ENCODE results near the gene NF1.
"Not testable (repeated sequence)": the region's sequence is repeated elsewhere in the genome, so short reads cannot be mapped to it uniquely, and the experiment has no call there.

The NF1 gene

GRCh38 chr17:31089471-31089870 lies 5.3 kb upstream of the NF1 start:
- Histone ChIP-seq H3K4me3 (ENCODE audit: low read depth, low read length) (no peak overlapping the region), H3K27me3 (ENCODE audit: control insufficient read depth, insufficient read depth, low read length) (no peaks in the 10 kb centered on the region), H3K9ac (ENCODE audit: low read depth, low read length) (no peak overlapping the region), H3K36me3 (ENCODE audit: control insufficient read depth, insufficient read depth, low read length) (no peaks in the 10 kb centered on the region), H3K9me3 (ENCODE audit: control insufficient read depth, insufficient read depth, low read length) (no peaks in the 10 kb centered on the region), H3K4me1 (ENCODE audit: control insufficient read depth, insufficient read depth, low read length) (peaks cover 4% of the 10 kb centered on the region)

- H3K4me1 ChIP-seq (ENCODE audit: control insufficient read depth, insufficient read depth, low read length); H3K4me3 ChIP-seq (ENCODE audit: low read depth, low read length); H3K9me3 ChIP-seq (ENCODE audit: control insufficient read depth, insufficient read depth, low read length); H3K9ac ChIP-seq (ENCODE audit: low read depth, low read length); H3K36me3 ChIP-seq (ENCODE audit: control insufficient read depth, insufficient read depth, low read length); H3K27me3 ChIP-seq (ENCODE audit: control insufficient read depth, insufficient read depth, low read length): not testable (repeated sequence)
Measured at GRCh38 chr17:31090650-31091049, 4.1 kb upstream of the NF1 start.

GRCh38 chr17:31092475-31093064 lies 2.2 kb upstream of the NF1 start:
- Histone ChIP-seq H3K27me3 (ENCODE audit: control insufficient read depth, insufficient read depth, low read length) (no peaks in the 10 kb centered on the region), H3K9me3 (ENCODE audit: control insufficient read depth, insufficient read depth, low read length) (no peaks in the 10 kb centered on the region), H3K4me1 (ENCODE audit: control insufficient read depth, insufficient read depth, low read length) (peaks cover 4% of the 10 kb centered on the region), H3K36me3 (ENCODE audit: control insufficient read depth, insufficient read depth, low read length) (no peaks in the 10 kb centered on the region), H3K9ac (ENCODE audit: low read depth, low read length) (no peak overlapping the region), H3K4me3 (ENCODE audit: low read depth, low read length) (no peak overlapping the region)

GRCh38 chr17:31093866-31094599 lies 744 bp upstream of the NF1 start:
- H3K4me3 ChIP-seq (ENCODE audit: low read depth, low read length), result peak overlapping the region; percentile 64
- no peak overlapping the region for H3K9ac ChIP-seq (ENCODE audit: low read depth, low read length)
- no peaks in the 10 kb centered on the region for H3K36me3 ChIP-seq (ENCODE audit: control insufficient read depth, insufficient read depth, low read length)
- no peaks in the 10 kb centered on the region for H3K27me3 ChIP-seq (ENCODE audit: control insufficient read depth, insufficient read depth, low read length)
- peaks cover 4% of the 10 kb centered on the region for H3K4me1 ChIP-seq (ENCODE audit: control insufficient read depth, insufficient read depth, low read length)
- H3K9me3 ChIP-seq (ENCODE audit: control insufficient read depth, insufficient read depth, low read length), result no peaks in the 10 kb centered on the region

GRCh38 chr17:31095236-31096105 lies 694 bp downstream of the NF1 start:
- H3K4me3 ChIP-seq (ENCODE audit: low read depth, low read length), result peak overlapping the region; percentile 64
- no peaks in the 10 kb centered on the region for H3K36me3 ChIP-seq (ENCODE audit: control insufficient read depth, insufficient read depth, low read length)
- H3K9me3 ChIP-seq (ENCODE audit: control insufficient read depth, insufficient read depth, low read length), result no peaks in the 10 kb centered on the region
- H3K9ac ChIP-seq (ENCODE audit: low read depth, low read length), result peak overlapping the region; percentile 37
- H3K27me3 ChIP-seq (ENCODE audit: control insufficient read depth, insufficient read depth, low read length), result no peaks in the 10 kb centered on the region
- peaks cover 4% of the 10 kb centered on the region for H3K4me1 ChIP-seq (ENCODE audit: control insufficient read depth, insufficient read depth, low read length)

GRCh38 chr17:31096106-31096436 lies 1.3 kb downstream of the NF1 start:
- Histone ChIP-seq H3K27me3 (ENCODE audit: control insufficient read depth, insufficient read depth, low read length) (no peaks in the 10 kb centered on the region), H3K4me3 (ENCODE audit: low read depth, low read length) (peak overlapping the region; percentile 64), H3K36me3 (ENCODE audit: control insufficient read depth, insufficient read depth, low read length) (no peaks in the 10 kb centered on the region), H3K4me1 (ENCODE audit: control insufficient read depth, insufficient read depth, low read length) (peaks cover 8% of the 10 kb centered on the region), H3K9ac (ENCODE audit: low read depth, low read length) (peak overlapping the region; percentile 8), H3K9me3 (ENCODE audit: control insufficient read depth, insufficient read depth, low read length) (no peaks in the 10 kb centered on the region)

- Histone ChIP-seq H3K27me3 (ENCODE audit: control insufficient read depth, insufficient read depth, low read length) (no peaks in the 10 kb centered on the region), H3K9me3 (ENCODE audit: control insufficient read depth, insufficient read depth, low read length) (no peaks in the 10 kb centered on the region), H3K4me3 (ENCODE audit: low read depth, low read length) (no peak overlapping the region), H3K4me1 (ENCODE audit: control insufficient read depth, insufficient read depth, low read length) (peaks cover 6% of the 10 kb centered on the region), H3K9ac (ENCODE audit: low read depth, low read length) (no peak overlapping the region), H3K36me3 (ENCODE audit: control insufficient read depth, insufficient read depth, low read length) (peaks cover 2% of the 10 kb centered on the region)
Measured at GRCh38 chr17:31099016-31099415, 4.2 kb downstream of the NF1 start.

GRCh38 chr17:31100840-31101459 lies 6.2 kb downstream of the NF1 start:
- H3K27me3 ChIP-seq (ENCODE audit: control insufficient read depth, insufficient read depth, low read length), result no peaks in the 10 kb centered on the region
- no peaks in the 10 kb centered on the region for H3K9me3 ChIP-seq (ENCODE audit: control insufficient read depth, insufficient read depth, low read length)
- no peak overlapping the region for H3K9ac ChIP-seq (ENCODE audit: low read depth, low read length)
- no peak overlapping the region for H3K4me3 ChIP-seq (ENCODE audit: low read depth, low read length)
- peaks cover 5% of the 10 kb centered on the region for H3K4me1 ChIP-seq (ENCODE audit: control insufficient read depth, insufficient read depth, low read length)
- peaks cover 2% of the 10 kb centered on the region for H3K36me3 ChIP-seq (ENCODE audit: control insufficient read depth, insufficient read depth, low read length)

- Histone ChIP-seq H3K9me3 (ENCODE audit: control insufficient read depth, insufficient read depth, low read length) (no peaks in the 10 kb centered on the region), H3K4me3 (ENCODE audit: low read depth, low read length) (no peak overlapping the region), H3K36me3 (ENCODE audit: control insufficient read depth, insufficient read depth, low read length) (peaks cover 2% of the 10 kb centered on the region), H3K4me1 (ENCODE audit: control insufficient read depth, insufficient read depth, low read length) (peaks cover 5% of the 10 kb centered on the region), H3K9ac (ENCODE audit: low read depth, low read length) (no peak overlapping the region), H3K27me3 (ENCODE audit: control insufficient read depth, insufficient read depth, low read length) (no peaks in the 10 kb centered on the region)
Measured at GRCh38 chr17:31101943-31102342, 7.2 kb downstream of the NF1 start.

GRCh38 chr17:31105991-31106390 lies 11.2 kb downstream of the NF1 start:
- Histone ChIP-seq H3K4me1 (ENCODE audit: control insufficient read depth, insufficient read depth, low read length) (peaks cover 8% of the 10 kb centered on the region), H3K36me3 (ENCODE audit: control insufficient read depth, insufficient read depth, low read length) (peaks cover 2% of the 10 kb centered on the region)

GRCh38 chr17:31111183-31111582 lies 16.4 kb downstream of the NF1 start:
- Histone ChIP-seq H3K9me3 (ENCODE audit: control insufficient read depth, insufficient read depth, low read length) (no peaks in the 10 kb centered on the region), H3K9ac (ENCODE audit: low read depth, low read length) (no peak overlapping the region), H3K36me3 (ENCODE audit: control insufficient read depth, insufficient read depth, low read length) (no peaks in the 10 kb centered on the region), H3K27me3 (ENCODE audit: control insufficient read depth, insufficient read depth, low read length) (no peaks in the 10 kb centered on the region), H3K4me1 (ENCODE audit: control insufficient read depth, insufficient read depth, low read length) (peaks cover 9% of the 10 kb centered on the region), H3K4me3 (ENCODE audit: low read depth, low read length) (no peak overlapping the region)

More at GRCh38 chr17:31105991-31106390, 11.2 kb downstream of the NF1 start:
- Histone ChIP-seq H3K27me3 (ENCODE audit: control insufficient read depth, insufficient read depth, low read length) (no peaks in the 10 kb centered on the region), H3K9me3 (ENCODE audit: control insufficient read depth, insufficient read depth, low read length) (no peaks in the 10 kb centered on the region), H3K9ac (ENCODE audit: low read depth, low read length) (no peak overlapping the region), H3K4me3 (ENCODE audit: low read depth, low read length) (no peak overlapping the region)

All from iPS-15b (cell line).